ENCODE results near the gene MINK1. TPM values are rescaled to one million over a fixed set of nuclear protein-coding genes. Genes with fewer than 3 reads are reported as not detected.

The MINK1 gene
- total and polyA plus RNA-seq, 10 of the 15 experiments (the other 5 are each of a cell fraction or from before 2014, with no cell fraction given): 0.08 to 55.6 (median 15.0) TPM

DNA sequence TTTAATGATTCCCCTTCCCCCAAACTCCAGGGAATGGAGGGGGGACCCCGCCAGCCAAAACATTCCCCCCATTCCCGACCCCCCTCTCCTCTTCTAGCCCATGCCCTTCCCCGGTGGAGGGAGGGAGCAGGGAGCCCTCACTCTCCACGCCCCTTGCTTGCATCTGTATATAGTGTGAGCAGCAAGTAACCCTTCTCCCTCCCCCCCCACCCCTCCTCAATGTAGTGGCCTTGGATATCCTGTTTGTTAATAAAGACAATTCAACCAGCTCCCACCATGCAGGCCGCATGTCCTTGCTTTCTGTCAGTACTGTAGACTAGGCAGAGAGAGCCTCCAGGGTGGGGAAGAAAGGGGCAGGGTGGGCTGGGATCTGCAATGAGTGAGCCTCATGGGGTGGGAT lies 64.6 kb downstream of the MINK1 start:
- Histone ChIP-seq H4K20me1 (ENCODE audit: control insufficient read depth, insufficient read depth) (no peaks in the 10 kb centered on the region), H3K79me2 (ENCODE audit: control insufficient read depth, insufficient read depth, low read length) (no peaks in the 10 kb centered on the region), H3K9me3 (replicated peaks; ENCODE audit: control insufficient read depth, insufficient read depth, low read length) (no peaks in the 10 kb centered on the region; the same call in 2 of the 3 replicates), H3K4me2 (ENCODE audit: control insufficient read depth, insufficient read depth) (no peak overlapping the region), H3K27me3 (replicated peaks in 1 of 2; ENCODE audit: control insufficient read depth in 2 of 2, insufficient read depth in 2 of 2, low read length in 1 of 2) (no peaks in the 10 kb centered on the region; a peak in 1 of 4 replicates), H3K4me3 (no peak overlapping the region), H2AFZ (ENCODE audit: control insufficient read depth, low read depth, low read length) (no peak overlapping the region), H3K36me3 (ENCODE audit: control insufficient read depth in 2 of 2, insufficient read depth in 2 of 2, low read length in 1 of 2) (peaks cover 3 to 16% of the 10 kb centered on the region in 2 experiments; a peak in 3 of 4 replicates), H3K4me1 (ENCODE audit: control insufficient read depth, insufficient read depth, low read length) (peaks cover 12% of the 10 kb centered on the region), H3K27ac (ENCODE audit: control insufficient read depth, insufficient read depth) (no peak overlapping the region), H3K9ac (ENCODE audit: control insufficient read depth, insufficient read depth, low read length) (no peak overlapping the region)
- in situ Hi-C loops (cut with MboI) (no loop called here), intact Hi-C loops (cut with micrococcal nuclease; ENCODE audit: unreplicated experiment) (no loop called here)
- CTCF ChIA-PET: no interaction called here
- DNase-seq (ENCODE audit: low read depth, low spot score) (no peak), ATAC-seq (no peak), FAIRE-seq (no peak)
- no TSS peak for BruUV-seq (replicated peaks)
- POLR2A ChIA-PET: interaction anchor here (0.6 kb wide), 2 partner anchors 137 to 487 kb away, joined by 3 to 6 read pairs; no protein-coding TSS in a partner anchor
- SMC1A ChIA-PET (ENCODE audit: uncharacterized antibody, unreplicated experiment): interaction anchor here (0.6 kb wide), 1 partner anchor 165 kb away, joined by 3 read pairs; no protein-coding TSS in a partner anchor
- 92% methylated on average over 4 of the region's 5 CpGs for WGBS (ENCODE audit: insufficient coverage, insufficient replicate concordance, low lambda C conversion rate, missing lambda C conversion rate)
- TF ChIP-seq MYB (IDR thresholded peaks at IDR 0.05; ENCODE audit: borderline replicate concordance, low read depth, low read length): no peak
- no peak for TF ChIP-seq YY1 (IDR thresholded peaks at IDR 0.05; ENCODE audit: low read depth, low read length)
- TF ChIP-seq, protein P1, sequence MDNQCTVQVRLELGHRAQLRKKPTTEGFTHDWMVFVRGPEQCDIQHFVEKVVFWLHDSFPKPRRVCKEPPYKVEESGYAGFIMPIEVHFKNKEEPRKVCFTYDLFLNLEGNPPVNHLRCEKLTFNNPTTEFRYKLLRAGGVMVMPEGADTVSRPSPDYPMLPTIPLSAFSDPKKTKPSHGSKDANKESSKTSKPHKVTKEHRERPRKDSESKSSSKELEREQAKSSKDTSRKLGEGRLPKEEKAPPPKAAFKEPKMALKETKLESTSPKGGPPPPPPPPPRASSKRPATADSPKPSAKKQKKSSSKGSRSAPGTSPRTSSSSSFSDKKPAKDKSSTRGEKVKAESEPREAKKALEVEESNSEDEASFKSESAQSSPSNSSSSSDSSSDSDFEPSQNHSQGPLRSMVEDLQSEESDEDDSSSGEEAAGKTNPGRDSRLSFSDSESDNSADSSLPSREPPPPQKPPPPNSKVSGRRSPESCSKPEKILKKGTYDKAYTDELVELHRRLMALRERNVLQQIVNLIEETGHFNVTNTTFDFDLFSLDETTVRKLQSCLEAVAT (IDR thresholded peaks at IDR 0.05): no peak
- no peak for TF ChIP-seq MTA2 (IDR thresholded peaks at IDR 0.05; ENCODE audit: low read depth)
- TF ChIP-seq SRF (IDR thresholded peaks at IDR 0.05; ENCODE audit: low read depth in 2 of 2, low read length in 2 of 2): no peak
- no peak for TF ChIP-seq EED (IDR thresholded peaks at IDR 0.05; ENCODE audit: low read depth)
- no peak for TF ChIP-seq EGR1 (IDR thresholded peaks at IDR 0.05; ENCODE audit: borderline replicate concordance in 1 of 2, low read depth in 2 of 2, low read length in 2 of 2)
- TF ChIP-seq GATAD2B (conservative IDR thresholded peaks at IDR 0.05; ENCODE audit: low read depth): no peak
- no peak for TF ChIP-seq POLR2AphosphoS2 (IDR thresholded peaks at IDR 0.05; ENCODE audit: low read depth, low read length)
- TF ChIP-seq NR2C2 (IDR thresholded peaks at IDR 0.05; ENCODE audit: borderline replicate concordance, control insufficient read depth, insufficient read length, low read depth): no peak
- TF ChIP-seq RELA (IDR thresholded peaks at IDR 0.05; ENCODE audit: borderline replicate concordance, partially characterized antibody): no peak
- RAD21 ChIA-PET (ENCODE audit: unreplicated experiment): no interaction called here
